Measurements from ENCODE around the gene MINDY2. TPM values are rescaled to one million over a fixed set of nuclear protein-coding genes. Genes with fewer than 3 reads are reported as not detected.

The MINDY2 gene
- total RNA-seq, 1 donor from 2014 or later, result 27.1 TPM

DNA sequence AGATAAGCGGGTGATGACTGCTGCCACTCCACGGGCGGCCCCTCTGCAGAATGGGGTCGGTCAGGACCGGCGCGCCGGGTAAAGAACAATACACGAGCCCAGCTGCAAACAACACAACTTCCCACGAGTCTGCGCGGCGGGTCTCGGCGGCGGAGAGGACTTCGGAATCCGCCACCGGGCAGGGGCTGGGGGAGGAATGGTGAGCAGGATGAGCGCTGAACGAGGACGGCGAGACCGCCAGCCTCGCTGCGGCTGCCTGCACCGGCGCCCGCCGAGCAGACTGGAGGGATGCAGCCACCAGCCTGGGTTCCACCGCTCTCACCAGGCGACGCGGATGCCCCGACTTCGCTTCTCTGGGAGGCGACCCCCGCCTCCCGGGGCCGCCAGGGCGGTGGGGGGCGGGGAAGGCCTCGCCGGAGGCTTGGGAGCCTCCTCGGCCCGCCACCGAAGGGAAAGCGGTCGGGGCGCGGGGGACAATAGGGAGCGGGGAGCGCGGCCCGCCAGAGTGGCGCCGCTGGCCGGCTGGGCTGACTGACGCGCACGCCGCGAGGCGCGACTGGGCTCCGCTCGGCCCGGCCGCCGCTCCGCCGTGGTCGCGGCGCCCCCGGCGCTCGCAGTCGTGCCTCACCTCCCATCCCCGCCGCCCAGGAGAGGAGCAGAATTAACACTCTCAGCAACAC, 22.1 kb upstream of the MINDY2 start:
- Mint-ChIP-seq H3K27ac (peak overlapping the region; percentile 99), H3K4me3 (ENCODE audit: low read depth) (peak overlapping the region; percentile 99), H3K9me3 (ENCODE audit: low read depth) (no peaks in the 10 kb centered on the region), H3K4me1 (ENCODE audit: low read depth) (peaks cover 21% of the 10 kb centered on the region), H3K36me3 (ENCODE audit: insufficient read depth) (no peaks in the 10 kb centered on the region), H3K27me3 (no peaks in the 10 kb centered on the region)
- peak; percentile 54 for DNase-seq (ENCODE audit: low spot score, unreplicated experiment)
- TF ChIP-seq, protein P1, sequence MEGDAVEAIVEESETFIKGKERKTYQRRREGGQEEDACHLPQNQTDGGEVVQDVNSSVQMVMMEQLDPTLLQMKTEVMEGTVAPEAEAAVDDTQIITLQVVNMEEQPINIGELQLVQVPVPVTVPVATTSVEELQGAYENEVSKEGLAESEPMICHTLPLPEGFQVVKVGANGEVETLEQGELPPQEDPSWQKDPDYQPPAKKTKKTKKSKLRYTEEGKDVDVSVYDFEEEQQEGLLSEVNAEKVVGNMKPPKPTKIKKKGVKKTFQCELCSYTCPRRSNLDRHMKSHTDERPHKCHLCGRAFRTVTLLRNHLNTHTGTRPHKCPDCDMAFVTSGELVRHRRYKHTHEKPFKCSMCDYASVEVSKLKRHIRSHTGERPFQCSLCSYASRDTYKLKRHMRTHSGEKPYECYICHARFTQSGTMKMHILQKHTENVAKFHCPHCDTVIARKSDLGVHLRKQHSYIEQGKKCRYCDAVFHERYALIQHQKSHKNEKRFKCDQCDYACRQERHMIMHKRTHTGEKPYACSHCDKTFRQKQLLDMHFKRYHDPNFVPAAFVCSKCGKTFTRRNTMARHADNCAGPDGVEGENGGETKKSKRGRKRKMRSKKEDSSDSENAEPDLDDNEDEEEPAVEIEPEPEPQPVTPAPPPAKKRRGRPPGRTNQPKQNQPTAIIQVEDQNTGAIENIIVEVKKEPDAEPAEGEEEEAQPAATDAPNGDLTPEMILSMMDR (IDR thresholded peaks at IDR 0.05; ENCODE audit: unreplicated experiment), result no peak

DNA sequence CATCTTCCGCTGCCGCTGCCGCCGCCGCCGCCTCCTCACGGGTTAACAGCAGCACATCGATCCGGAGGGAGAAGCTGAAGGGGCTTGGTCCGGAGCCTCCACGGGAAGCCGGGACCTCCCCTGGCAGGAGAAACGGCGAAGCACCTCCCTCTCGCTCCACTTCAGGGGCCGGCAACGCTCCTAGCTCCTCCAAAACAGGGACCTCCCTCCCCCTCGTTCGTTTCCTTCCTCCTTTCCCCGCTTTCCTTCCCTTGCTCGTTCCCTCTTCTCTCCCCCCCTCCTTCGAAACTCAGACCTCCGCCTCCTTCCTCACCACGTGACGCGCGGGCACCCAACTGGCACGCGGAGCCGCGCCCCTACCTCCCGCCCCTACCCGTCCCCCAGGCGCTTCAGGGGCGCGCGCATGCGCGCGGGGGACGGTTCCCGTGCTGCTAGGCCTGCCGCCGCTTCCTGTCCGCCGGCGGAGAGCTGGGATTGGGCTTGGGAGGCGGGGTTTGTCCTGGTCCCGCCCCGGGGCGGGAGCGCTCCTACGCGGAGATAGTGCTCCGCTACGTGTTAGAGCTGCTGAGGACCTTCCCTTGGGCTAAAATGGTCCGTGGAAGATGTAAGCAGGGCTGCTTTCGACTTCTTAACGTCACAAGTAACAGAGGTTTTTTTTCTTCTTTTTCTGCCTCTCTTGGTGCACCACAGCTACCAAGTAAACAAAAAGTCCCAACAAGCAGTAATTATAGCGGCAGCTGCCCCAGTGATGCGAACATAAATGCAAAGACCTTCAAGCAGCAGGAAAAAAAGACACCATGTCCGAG, 21.4 kb upstream of the MINDY2 start, which contains the start of gene ADAM10:
Gene ADAM10 (minus strand): TSS at position 176 of the 806 bp plus-strand sequence. CDS start 173 bp downstream, at position 3.
- peaks cover 20% of the 10 kb centered on the region for H3K4me1 Mint-ChIP-seq (ENCODE audit: low read depth)
- H3K9me3 Mint-ChIP-seq (ENCODE audit: low read depth), result no peaks in the 10 kb centered on the region
- TF ChIP-seq, protein P1 (IDR thresholded peaks at IDR 0.05; ENCODE audit: unreplicated experiment), result no peak
- DNase-seq (ENCODE audit: low spot score, unreplicated experiment), result peak; percentile 98
- H3K4me3 Mint-ChIP-seq (ENCODE audit: low read depth), result peak within 1 kb of the TSS; percentile 99
- H3K36me3 Mint-ChIP-seq (ENCODE audit: insufficient read depth), result no peaks in the 10 kb centered on the region
- no peaks in the 10 kb centered on the region for H3K27me3 Mint-ChIP-seq
- H3K27ac Mint-ChIP-seq, result peak within 1 kb of the TSS; percentile 99

DNA sequence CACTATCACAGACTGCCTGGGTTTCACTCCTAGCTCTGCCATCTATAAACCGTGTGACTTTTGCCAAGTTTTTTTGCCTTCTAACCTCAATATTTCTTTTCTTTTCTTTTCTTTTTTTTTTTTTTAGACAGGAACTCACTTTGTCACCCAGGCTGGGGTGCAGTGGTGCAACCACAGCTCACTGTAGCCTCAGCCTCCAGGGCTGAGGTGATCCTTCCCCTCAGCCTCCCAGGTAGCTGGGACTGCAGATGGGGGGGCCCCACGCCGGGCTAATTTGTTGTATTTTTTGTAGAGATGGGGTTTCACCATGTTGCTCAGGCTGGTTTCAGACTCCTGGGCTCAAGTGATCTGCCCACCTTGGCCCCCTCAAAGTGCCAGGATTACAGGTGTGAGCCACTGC, 18.4 kb upstream of the MINDY2 start:
- H3K4me3 Mint-ChIP-seq (ENCODE audit: low read depth), result no peak overlapping the region
- H3K9me3 Mint-ChIP-seq (ENCODE audit: low read depth), result no peaks in the 10 kb centered on the region
- H3K27ac Mint-ChIP-seq, result no peak overlapping the region
- no peak for DNase-seq (ENCODE audit: low spot score, unreplicated experiment)
- no peaks in the 10 kb centered on the region for H3K36me3 Mint-ChIP-seq (ENCODE audit: insufficient read depth)
- no peaks in the 10 kb centered on the region for H3K27me3 Mint-ChIP-seq
- H3K4me1 Mint-ChIP-seq (ENCODE audit: low read depth), result peaks cover 9% of the 10 kb centered on the region
- TF ChIP-seq, protein P1 (IDR thresholded peaks at IDR 0.05; ENCODE audit: unreplicated experiment), result no peak

DNA sequence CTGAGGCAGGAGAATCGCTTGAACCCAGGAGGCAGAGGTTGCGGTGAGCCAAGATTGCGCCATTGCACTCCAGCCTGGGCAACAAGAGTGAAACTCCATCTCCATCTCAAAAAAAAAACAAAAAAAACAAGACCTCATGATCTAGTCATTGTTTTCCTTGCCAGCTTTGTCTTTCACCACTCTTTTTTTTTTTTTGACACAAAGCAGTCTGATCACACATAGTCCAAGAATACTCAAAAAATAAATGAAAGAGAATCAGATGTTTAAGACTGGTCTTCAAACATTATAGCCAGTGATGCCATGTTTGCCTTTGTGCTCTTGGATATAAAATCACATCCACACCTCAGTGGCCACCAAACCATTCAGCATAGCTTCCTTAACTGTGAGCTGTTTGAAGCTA, 15.8 kb upstream of the MINDY2 start:
- no peaks in the 10 kb centered on the region for H3K27me3 Mint-ChIP-seq
- no peak overlapping the region for H3K27ac Mint-ChIP-seq
- H3K36me3 Mint-ChIP-seq (ENCODE audit: insufficient read depth), result no peaks in the 10 kb centered on the region
- no peaks in the 10 kb centered on the region for H3K4me1 Mint-ChIP-seq (ENCODE audit: low read depth)
- H3K4me3 Mint-ChIP-seq (ENCODE audit: low read depth), result no peak overlapping the region
- no peak for DNase-seq (ENCODE audit: low spot score, unreplicated experiment)
- no peaks in the 10 kb centered on the region for H3K9me3 Mint-ChIP-seq (ENCODE audit: low read depth)
- TF ChIP-seq, protein P1 (IDR thresholded peaks at IDR 0.05; ENCODE audit: unreplicated experiment), result no peak

DNA sequence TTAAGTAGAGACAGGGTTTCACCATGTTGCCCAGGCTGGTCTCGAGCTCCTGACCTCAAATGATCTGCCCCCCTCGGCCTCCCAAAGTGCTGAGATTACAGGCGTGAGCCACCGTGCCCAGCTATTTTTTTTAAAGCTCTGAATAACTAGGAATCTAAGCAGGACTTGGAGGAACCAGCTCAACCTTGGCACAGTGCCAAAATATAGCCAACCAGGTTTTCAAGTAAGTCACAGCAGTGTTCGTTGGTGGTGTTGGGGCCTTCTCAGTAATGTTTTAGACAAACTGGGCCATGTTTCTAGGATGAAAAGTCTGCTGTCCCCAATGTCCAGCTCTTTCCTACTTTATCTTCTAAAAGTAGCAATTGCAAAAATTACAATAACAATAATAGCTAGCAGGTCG, 15.1 kb upstream of the MINDY2 start:
- DNase-seq (ENCODE audit: low spot score, unreplicated experiment), result no peak
- Mint-ChIP-seq H3K27me3 (no peaks in the 10 kb centered on the region), H3K36me3 (ENCODE audit: insufficient read depth) (no peaks in the 10 kb centered on the region), H3K4me3 (ENCODE audit: low read depth) (no peak overlapping the region), H3K4me1 (ENCODE audit: low read depth) (no peaks in the 10 kb centered on the region), H3K9me3 (ENCODE audit: low read depth) (no peaks in the 10 kb centered on the region), H3K27ac (no peak overlapping the region)
- TF ChIP-seq, protein P1 (IDR thresholded peaks at IDR 0.05; ENCODE audit: unreplicated experiment), result no peak
